ENCODE data around the gene CTNNA2.
"Not testable (repeated sequence)": the region's sequence is repeated elsewhere in the genome, so short reads cannot be mapped to it uniquely, and the experiment has no call there.

The CTNNA2 gene

DNA sequence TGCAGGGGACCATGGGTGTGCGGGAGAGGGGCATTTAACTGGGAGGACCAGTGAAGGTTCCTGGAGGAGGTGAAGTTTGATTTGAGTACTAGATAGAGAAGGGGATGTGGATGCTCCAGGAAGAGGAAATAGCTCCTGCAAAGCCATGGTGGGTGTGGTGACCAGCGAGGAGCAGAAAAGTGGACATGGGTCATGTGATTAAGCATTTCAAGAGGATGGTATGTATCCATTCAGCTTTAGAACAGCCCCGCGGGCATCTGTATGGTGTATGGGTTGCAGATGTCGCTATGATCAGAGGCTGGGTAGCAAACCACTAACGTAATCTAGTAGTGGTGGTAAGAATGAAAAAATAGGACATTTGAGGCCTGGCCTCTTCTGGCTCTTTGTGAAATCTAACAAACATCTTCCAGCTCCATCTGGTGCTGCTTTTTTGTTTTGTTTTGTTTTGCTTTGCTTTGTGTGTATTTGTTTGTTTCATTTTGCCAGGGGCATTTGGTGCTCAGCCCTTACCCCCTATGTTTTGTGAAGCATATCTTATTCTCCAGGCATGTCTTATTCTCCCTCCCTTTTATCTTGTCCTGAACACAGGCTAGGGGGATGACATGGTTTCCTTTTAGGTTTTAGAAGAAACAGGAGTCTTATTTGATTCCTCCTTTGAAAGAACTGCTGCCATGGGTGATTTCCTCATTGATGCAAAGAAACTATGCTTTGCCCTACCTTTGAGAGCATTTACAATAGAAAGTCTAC is 565.6 kb downstream of the CTNNA2 start:
- no peak for DNase-seq (ENCODE audit: low read depth in 2 of 2)

DNA sequence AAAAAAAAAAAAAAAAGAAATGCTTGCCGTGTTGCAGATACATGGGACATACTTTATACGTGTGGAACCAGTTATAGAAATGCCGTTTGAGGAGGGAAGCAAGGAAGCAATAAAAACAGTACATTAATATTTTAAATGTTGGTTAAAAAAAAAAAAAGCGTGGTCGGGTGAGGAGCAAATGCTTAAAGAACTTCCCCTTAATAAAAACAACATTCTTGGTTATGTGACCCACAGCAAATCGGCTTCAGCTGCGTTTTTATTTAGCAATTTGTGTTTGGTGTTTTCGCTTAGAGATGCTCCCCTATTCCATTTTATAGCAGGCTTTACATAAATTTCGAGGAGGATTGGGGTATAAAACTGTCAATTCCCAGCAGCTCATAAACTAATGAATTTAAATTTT is 568.1 kb downstream of the CTNNA2 start:
- no peak for DNase-seq (ENCODE audit: low read depth in 2 of 2)

DNA sequence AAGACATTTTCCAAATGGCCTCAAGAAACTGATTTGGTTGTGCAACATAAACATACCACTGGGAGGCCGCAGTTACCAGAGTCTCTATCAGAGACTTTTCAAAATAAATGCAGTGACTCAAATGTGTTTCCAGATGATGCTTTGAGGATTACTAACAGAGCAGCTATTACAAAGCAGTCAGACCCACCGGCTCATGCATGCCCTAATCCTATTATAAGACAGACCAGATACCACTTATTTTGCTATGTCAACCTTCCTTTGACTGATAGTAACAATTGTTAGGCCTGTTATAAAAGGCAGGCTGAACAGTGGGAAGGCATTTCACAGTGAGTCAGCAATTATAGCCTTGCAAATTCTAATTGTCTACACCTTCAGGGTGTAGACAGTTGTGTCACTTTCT is 574.0 kb downstream of the CTNNA2 start:
- no peak for DNase-seq (ENCODE audit: low read depth in 2 of 2)

GRCh38 chr2:80091237-80091636 is 578.4 kb downstream of the CTNNA2 start:
- no peak for DNase-seq (ENCODE audit: low read depth in 2 of 2)

DNA sequence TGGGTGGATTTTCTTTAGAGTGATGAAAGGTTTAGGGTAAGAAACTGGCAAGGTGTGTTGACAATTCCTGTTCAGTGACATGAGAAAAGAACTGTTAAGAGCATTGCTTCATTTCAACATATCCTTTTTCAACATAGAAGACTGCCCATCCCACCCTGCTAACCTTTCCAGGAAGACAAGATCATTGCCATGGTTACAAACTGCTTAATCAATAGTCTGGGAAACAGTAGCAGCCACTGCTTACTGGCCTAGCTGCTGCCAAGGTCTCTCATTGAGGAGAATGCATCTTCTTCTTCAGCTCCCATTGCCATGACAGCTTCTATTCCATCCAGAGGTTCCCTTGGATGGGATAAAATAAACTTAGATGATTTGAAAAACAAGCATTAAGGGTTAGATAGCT is 579.6 kb downstream of the CTNNA2 start:
- no peak for DNase-seq (ENCODE audit: low read depth in 2 of 2)

DNA sequence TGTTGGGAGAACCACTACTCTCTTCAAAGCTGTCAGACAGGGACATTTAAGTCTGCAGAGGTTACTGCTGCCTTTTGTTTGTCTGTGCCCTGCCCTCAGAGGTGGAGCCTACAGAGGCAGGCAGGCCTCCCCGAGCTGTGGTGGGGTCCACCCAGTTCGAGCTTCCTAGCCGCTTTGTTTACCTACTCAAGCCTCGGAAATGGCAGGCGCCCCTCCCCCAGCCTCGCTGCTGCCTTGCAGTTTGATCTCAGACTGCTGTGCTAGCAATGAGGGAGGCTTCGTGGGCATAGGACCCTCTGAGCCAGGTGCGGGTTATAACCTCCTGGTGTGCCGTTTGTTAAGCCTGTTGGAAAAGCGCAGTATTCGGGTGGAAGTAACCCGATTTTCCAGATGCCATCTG is 585.7 kb downstream of the CTNNA2 start:
- DNase-seq (ENCODE audit: low read depth in 2 of 2) = not testable (repeated sequence)

DNA sequence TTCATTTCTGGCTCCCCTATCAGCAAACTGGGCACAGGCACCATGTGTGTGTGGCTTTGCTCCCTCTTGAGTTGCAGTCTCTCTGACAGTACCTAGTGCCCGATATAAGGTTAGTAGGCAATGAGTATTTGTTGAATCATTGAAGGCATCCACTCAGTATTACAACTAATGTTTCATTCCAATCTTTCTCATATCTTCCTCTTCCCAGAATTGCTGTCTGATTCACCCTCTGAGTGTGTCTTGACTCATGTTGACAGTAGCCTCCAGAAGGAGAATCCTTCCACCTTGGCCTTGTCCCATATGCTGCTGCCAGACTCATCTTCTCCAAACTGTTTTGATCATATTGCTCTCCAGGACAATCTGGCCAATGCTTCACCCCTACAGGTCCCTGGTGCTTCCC is 589.2 kb downstream of the CTNNA2 start:
- no peak for DNase-seq (ENCODE audit: low read depth in 2 of 2)

DNA sequence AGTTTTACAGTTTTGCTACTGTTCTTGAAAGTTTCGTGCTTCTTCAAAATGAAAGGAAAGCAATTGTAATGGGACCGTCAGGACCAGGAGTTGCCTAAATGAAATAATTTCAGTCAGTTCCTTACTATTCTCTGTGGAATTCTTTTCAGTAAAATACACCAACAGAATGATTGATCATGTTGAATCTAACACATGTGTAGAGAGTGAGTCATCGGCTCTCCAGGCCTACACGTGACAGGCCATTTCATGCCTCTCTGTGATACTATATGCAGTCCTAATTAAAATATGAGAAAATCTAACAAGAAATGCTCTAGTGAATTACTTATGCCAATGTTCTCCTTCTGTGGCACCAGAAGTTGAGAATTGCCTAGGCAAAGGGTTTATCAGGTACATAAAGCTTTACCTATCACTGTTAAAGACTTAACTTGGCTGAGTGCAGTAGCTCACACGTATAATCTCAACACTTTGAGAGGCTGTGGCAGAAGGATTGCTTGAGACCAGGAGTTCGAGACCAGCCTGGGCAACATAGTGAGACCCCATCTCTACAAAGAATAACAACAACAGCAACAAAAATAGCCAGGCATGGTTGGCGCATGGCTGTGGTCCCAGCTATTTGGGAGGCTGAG is 592.3 kb downstream of the CTNNA2 start:
- DNase-seq (ENCODE audit: low read depth in 2 of 2) = no peak

GRCh38 chr2:80111185-80111584 is 598.3 kb downstream of the CTNNA2 start:
- DNase-seq (ENCODE audit: low read depth in 2 of 2) = no peak

DNA sequence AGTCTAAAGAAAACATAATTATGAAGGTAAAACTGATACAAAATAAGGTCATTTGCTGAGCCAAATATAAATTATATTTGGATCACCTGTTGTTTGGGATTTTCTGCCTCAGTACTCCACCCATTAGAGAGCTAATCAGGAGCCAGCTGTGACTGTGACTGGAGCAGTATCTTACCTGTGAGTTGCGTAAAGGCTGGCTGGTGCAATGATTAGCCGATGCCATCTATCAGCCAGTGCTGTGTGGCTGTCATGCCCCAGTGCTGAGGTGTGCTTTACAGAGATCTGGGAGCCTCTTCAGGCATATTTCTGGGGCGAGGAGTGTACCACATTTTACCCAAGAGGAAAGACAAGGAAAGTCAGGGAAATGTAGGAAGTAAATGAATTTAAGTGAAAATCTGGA is 599.9 kb downstream of the CTNNA2 start:
- DNase-seq (ENCODE audit: low read depth in 2 of 2) = no peak

DNA sequence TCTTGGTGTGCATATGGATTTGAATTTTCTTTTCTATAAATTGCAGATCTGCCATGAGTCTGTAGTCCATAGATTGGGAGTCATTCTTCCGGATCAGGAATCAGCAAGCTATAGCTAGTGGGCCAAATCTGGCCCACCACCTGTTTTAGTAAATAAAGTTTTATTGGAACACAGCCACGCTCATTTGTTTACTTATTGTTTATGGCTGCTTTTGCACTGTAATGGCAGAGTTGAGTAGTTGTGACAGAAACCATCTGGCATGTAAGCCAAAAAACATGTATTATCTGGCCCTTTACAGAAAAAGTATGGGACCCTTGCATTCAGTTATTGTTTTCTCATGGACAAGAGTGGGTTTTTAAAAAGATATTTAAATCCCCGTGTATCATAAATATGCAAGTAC is 600.5 kb downstream of the CTNNA2 start:
- no peak for DNase-seq (ENCODE audit: low read depth in 2 of 2)

GRCh38 chr2:80114812-80115211 is 602.0 kb downstream of the CTNNA2 start:
- DNase-seq (ENCODE audit: low read depth in 2 of 2) = no peak

- DNase-seq (ENCODE audit: low read depth in 2 of 2) = no peak
Observed at GRCh38 chr2:80117401-80117800, 604.5 kb downstream of the CTNNA2 start.

DNA sequence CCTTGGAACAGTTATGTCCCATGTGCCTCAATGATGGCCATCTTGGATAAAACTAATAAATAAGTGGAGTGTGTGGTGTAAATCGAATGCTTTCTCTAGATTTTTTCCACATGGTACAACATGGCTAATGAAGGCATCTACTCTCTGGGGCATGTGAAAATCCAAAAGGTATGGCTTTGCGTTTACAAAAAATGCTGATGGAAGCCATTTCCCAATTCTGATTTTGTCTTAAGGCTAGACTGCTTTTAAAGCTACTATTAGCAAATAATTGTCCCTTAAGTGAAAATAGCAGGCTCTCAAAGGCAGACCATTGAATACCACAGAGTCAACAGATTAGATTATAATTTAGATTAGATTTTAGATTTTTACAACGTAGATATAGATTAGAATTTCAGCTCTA is 608.0 kb downstream of the CTNNA2 start:
- DNase-seq (ENCODE audit: low read depth in 2 of 2) = no peak

GRCh38 chr2:80122675-80123074 is 609.8 kb downstream of the CTNNA2 start:
- DNase-seq (ENCODE audit: low read depth in 2 of 2) = no peak

- no peak for DNase-seq (ENCODE audit: low read depth in 2 of 2)
Observed at GRCh38 chr2:80126596-80127189, 613.8 kb downstream of the CTNNA2 start.

- DNase-seq (ENCODE audit: low read depth in 2 of 2) = no peak
Observed at GRCh38 chr2:80128080-80128479, 615.2 kb downstream of the CTNNA2 start.

DNA sequence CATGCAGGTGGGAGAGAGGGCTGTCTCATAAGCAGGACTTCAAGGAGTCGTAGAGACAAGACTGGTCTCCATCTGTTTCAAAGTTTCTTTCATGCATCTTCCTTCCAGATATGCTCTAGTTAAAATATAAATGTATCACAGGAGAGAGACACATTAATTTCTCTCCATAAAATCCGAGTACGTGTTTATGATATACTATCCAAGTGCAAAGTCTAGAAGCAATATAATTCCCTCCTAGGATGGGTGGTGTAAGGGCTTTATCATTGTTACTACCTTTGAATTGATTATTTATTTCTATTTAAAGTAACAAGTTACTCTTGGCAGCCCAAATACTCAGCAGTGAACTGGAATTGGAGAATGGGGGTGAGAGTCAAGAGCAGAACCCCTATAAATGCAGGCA is 619.4 kb downstream of the CTNNA2 start:
- no peak for DNase-seq (ENCODE audit: low read depth in 2 of 2)

- no peak for DNase-seq (ENCODE audit: low read depth in 2 of 2)
Observed at GRCh38 chr2:80135001-80135400, 622.1 kb downstream of the CTNNA2 start.

DNA sequence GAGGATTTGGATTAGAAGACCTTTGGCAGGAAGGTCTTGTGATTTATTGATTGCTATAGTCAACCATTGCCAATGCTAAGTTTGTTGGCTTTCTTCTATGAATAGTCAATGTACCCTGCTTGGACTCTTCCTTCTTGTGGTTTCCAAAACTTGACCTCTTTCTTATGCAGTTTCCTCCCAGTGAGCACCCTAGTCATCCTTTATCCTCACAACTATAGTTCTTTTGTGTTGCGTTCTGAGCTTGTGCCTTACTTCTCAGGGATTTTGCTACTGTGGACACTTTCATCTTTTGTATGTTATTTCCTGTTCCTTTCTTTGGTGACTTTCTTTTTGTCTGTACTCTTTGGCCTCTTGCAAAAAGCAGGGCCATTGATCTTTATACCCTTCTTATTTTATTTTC is 623.5 kb downstream of the CTNNA2 start:
- DNase-seq (ENCODE audit: low read depth in 2 of 2) = no peak

- no peak for DNase-seq (ENCODE audit: low read depth in 2 of 2)
Observed at GRCh38 chr2:80139001-80139400, 626.1 kb downstream of the CTNNA2 start.

DNA sequence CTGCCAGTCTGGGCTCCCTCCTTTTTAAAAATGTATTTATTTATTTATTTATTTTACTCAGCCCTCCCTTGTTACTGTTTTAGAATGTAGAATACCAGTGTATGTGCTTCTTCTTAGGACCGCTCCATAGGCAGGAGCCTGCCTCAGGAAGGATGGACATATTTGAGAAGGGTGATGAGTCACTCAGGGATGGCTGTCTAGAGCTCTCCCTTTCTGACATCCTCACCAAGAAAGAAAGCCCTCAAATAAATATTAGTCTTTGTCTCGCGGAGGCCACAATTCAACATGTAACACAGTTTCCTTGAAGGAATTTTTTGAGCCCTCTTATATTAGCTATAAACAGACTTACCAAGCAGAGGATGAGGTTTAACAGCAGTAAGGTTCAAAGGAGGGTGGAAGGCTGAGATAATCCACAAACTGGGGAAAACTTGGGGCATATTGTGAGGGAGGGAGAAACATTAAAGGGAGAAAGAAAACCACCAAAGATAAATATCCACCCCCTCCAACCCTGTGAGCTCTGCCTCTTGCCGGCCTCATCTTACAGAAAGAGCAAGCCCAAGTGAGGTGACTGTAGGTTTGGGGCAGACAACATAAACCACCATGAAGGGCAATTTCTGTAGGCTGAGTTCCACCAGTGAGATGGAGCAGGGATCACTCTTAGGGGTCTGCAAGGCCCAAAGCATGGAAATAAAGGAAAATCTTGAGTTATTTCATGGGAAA is 628.3 kb downstream of the CTNNA2 start:
- DNase-seq (ENCODE audit: low read depth in 2 of 2) = no peak

DNA sequence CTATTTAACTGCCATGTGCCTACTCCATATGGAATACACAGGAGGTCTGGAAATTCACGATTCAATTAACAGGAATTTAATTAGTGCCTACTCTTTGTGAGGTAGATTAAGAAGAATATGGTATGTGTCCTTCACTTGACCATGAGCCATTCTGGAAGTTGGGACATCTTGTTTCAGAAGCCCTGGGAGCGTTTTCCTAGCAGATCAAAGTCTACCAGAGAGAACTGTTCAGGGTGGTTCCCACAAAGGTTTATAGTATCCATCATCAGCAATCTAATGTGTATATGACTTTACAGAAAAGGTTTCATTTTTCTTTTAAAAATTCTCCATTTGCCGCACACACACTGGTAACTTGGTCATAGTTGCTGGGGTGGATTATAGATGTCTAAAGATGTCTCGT is 632.6 kb downstream of the CTNNA2 start:
- DNase-seq (ENCODE audit: low read depth in 2 of 2) = no peak
